C4-2B (cell line): Measurements from ENCODE around the gene RBFOX2.

Experiments
- CTCF ChIP-seq: fragments of 450-650 bp; conservative IDR thresholded peaks from 2 replicates; pipeline ENCODE4 v1.5.1; 2017; ENCODE audit warnings: mild to moderate bottlenecking
- ZFX ChIP-seq: fragments of 450-650 bp; IDR thresholded peaks from 2 replicates; pipeline ENCODE4 v1.6.1; 2017

GRCh38 chr22:35910926-35911325 is 117.7 kb downstream of the RBFOX2 start:
- no peak for TF ChIP-seq CTCF
- no peak for TF ChIP-seq ZFX
